ENCODE measurements around the gene KIF3C. TPM values are rescaled to one million over a fixed set of nuclear protein-coding genes. Genes with fewer than 3 reads are reported as not detected.
A peak's percentile ranks its signal among the peaks of the same experiment; 100 is the strongest.
"Not testable (repeated sequence)": the region's sequence is repeated elsewhere in the genome, so short reads cannot be mapped to it uniquely, and the experiment has no call there.

The KIF3C gene
- total RNA-seq, 1 donor from 2014 or later, result 6.0 TPM

- no peaks in the 10 kb centered on the region for H3K9me3 ChIP-seq
- ATAC-seq (no peak), DNase-seq (no peak)
- H3K27me3 ChIP-seq (ENCODE audit: low read depth), result no peaks in the 10 kb centered on the region
- TF ChIP-seq, protein P1, sequence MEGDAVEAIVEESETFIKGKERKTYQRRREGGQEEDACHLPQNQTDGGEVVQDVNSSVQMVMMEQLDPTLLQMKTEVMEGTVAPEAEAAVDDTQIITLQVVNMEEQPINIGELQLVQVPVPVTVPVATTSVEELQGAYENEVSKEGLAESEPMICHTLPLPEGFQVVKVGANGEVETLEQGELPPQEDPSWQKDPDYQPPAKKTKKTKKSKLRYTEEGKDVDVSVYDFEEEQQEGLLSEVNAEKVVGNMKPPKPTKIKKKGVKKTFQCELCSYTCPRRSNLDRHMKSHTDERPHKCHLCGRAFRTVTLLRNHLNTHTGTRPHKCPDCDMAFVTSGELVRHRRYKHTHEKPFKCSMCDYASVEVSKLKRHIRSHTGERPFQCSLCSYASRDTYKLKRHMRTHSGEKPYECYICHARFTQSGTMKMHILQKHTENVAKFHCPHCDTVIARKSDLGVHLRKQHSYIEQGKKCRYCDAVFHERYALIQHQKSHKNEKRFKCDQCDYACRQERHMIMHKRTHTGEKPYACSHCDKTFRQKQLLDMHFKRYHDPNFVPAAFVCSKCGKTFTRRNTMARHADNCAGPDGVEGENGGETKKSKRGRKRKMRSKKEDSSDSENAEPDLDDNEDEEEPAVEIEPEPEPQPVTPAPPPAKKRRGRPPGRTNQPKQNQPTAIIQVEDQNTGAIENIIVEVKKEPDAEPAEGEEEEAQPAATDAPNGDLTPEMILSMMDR (IDR thresholded peaks at IDR 0.05), result no peak
- H3K4me3 ChIP-seq, result no peak overlapping the region
- no peak overlapping the region for H3K27ac ChIP-seq
- no peaks in the 10 kb centered on the region for H3K36me3 ChIP-seq
- no peaks in the 10 kb centered on the region for H3K4me1 ChIP-seq
- intact Hi-C loops (cut with DNase I), result no loop called here
Measured at GRCh38 chr2:25971596-25971995, 10.7 kb downstream of the KIF3C start.

- DNase-seq, result no peak
- Histone ChIP-seq H3K4me1 (no peaks in the 10 kb centered on the region), H3K27me3 (ENCODE audit: low read depth) (no peaks in the 10 kb centered on the region), H3K36me3 (no peaks in the 10 kb centered on the region), H3K27ac (no peak overlapping the region), H3K9me3 (no peaks in the 10 kb centered on the region), H3K4me3 (no peak overlapping the region)
- no peak for ATAC-seq
- intact Hi-C loops (cut with DNase I), result no loop called here
- TF ChIP-seq, protein P1 (IDR thresholded peaks at IDR 0.05), result no peak
Measured at GRCh38 chr2:25966531-25967270, 15.6 kb downstream of the KIF3C start.

- no peaks in the 10 kb centered on the region for H3K36me3 ChIP-seq
- TF ChIP-seq, protein P1 (IDR thresholded peaks at IDR 0.05), result no peak
- peaks cover 13% of the 10 kb centered on the region for H3K4me1 ChIP-seq
- no peaks in the 10 kb centered on the region for H3K9me3 ChIP-seq
- H3K4me3 ChIP-seq, result no peak overlapping the region
- no peaks in the 10 kb centered on the region for H3K27me3 ChIP-seq (ENCODE audit: low read depth)
- ATAC-seq, result no peak
- no peak overlapping the region for H3K27ac ChIP-seq
- intact Hi-C loops (cut with DNase I), result no loop called here
- DNase-seq, result no peak
Measured at GRCh38 chr2:25964891-25965290, 17.4 kb downstream of the KIF3C start.

- ATAC-seq (peak; percentile 49 to 61), DNase-seq (no peak)
- H3K27ac ChIP-seq, result peak overlapping the region; percentile 24
- H3K27me3 ChIP-seq (ENCODE audit: low read depth), result no peaks in the 10 kb centered on the region
- H3K36me3 ChIP-seq, result no peaks in the 10 kb centered on the region
- H3K9me3 ChIP-seq, result no peaks in the 10 kb centered on the region
- intact Hi-C loops (cut with DNase I), result no loop called here
- TF ChIP-seq, protein P1 (IDR thresholded peaks at IDR 0.05), result no peak
- H3K4me3 ChIP-seq, result no peak overlapping the region
- H3K4me1 ChIP-seq, result peaks cover 13% of the 10 kb centered on the region
Measured at GRCh38 chr2:25960920-25961319, 21.4 kb downstream of the KIF3C start.

DNA sequence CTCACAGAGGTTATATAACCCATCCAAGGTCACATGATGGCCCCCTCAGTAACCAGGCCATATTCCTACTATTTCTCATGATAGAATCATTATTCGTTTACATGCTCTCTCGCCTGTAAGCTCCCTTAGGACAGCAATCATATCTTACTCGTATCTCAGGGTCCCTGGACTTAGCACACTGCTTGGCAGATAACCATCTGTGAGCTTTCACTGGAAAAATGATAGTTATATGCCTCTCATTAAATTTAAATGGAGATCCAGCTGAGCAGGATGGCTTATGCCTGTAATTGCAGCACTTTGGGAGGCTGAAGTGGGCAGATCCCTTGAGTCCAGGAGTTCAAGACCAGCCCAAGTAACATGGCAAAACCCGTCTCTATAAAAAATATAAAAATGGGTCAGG is 21.9 kb downstream of the KIF3C start:
- DNase-seq (no peak), ATAC-seq (no peak)
- Histone ChIP-seq H3K9me3 (no peaks in the 10 kb centered on the region), H3K27me3 (ENCODE audit: low read depth) (no peaks in the 10 kb centered on the region), H3K36me3 (no peaks in the 10 kb centered on the region), H3K4me1 (peaks cover 13% of the 10 kb centered on the region), H3K27ac (peak overlapping the region; percentile 24), H3K4me3 (no peak overlapping the region)
- TF ChIP-seq, protein P1 (IDR thresholded peaks at IDR 0.05), result no peak
- intact Hi-C loops (cut with DNase I), result no loop called here

- intact Hi-C loops (cut with DNase I); DNase-seq; H3K27me3 ChIP-seq (ENCODE audit: low read depth): not testable (repeated sequence)
Measured at GRCh38 chr2:25958611-25959010, 23.7 kb downstream of the KIF3C start.

More at GRCh38 chr2:25958611-25959010, 23.7 kb downstream of the KIF3C start:
- not testable (repeated sequence) for H3K36me3 ChIP-seq, ATAC-seq, H3K27ac ChIP-seq, H3K9me3 ChIP-seq, H3K4me3 ChIP-seq
- peaks cover 13% of the 10 kb centered on the region for H3K4me1 ChIP-seq
